HL-60/S4 treated with retinoic acid at 250 ng/mL for 4 days and 3 days (cell line): Measurements from ENCODE around the gene ADAM10.

ENCODE experiments used
- in situ Hi-C: fragments of 300-500 bp; cut with MboI; formaldehyde crosslinking; loops from 2 replicates; pipeline ENCODE4 v1.7.0; 2022; ENCODE audit warnings: low sequenced_read_pairs

Gene ADAM10

DNA sequence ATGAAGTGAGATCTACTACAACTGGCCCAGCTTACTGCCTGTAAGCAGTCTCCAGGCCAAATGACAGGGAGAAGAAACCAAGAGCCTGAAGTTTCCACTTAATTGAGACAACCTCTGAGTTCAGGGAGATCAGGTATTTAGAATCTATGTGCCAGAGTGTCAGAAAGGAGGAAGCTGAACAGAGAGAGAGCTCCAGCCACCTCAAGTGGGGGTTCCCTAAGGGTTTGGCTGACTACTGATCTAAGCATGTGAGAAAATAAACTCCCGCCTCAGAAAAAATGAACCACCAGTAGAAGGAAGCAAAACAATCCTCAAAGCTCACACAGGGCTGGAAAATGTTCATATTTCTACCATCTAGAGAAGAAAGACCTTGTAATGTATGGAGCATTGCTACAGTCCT, 25.0 kb downstream of the ADAM10 start:
- in situ Hi-C loops, result no loop called here

- in situ Hi-C loops, result no loop called here
Measured at GRCh38 chr15:58717357-58717756, 32.1 kb downstream of the ADAM10 start.

DNA sequence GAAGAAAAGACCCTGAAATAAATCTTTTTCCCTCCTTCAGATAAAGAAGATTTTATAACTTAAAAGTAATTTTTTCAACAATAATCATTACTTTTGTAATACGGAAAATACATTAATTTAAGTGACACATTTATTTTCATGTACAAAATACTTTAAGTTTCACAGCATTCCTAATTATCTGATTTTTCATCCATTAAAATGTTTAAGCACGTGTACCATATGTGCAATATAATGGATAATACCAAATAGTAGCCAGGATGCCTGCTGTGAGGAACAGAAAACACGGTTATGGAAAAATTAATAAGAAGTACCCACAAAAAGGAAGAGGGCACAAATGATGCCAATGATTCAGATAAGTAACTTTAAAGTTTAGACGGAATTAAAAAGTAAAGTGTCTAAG, 33.5 kb downstream of the ADAM10 start:
- in situ Hi-C loops, result no loop called here

DNA sequence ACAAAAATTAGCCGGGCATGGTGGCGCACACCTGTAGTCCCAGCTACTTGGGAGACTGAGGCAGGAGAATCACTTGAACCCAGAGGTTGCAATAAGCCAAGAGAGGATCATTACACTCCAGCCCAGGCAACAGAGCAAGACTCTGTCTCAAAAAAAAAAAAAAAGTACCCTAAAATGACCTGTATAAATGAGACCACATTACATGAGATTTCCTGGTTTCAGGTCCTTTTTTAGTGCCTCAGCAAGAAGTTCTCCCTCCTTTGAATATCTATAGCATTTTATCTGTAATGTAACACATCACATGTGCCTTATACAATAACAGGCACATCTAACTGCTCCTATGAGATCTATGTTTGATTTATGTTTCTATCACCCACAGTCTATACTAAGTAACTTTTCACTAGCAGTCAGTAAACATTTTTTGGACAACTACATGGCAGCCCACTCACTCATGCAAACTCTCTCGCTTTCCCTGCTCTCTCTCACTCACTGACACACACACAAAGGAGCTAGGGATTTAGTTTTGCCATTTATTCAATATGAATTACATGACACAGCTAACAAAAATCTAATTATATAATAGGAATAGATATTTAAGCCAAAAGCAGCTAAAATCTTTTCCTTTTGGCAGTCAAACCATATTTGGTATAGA, 34.1 kb downstream of the ADAM10 start:
- in situ Hi-C loops, result no loop called here

DNA sequence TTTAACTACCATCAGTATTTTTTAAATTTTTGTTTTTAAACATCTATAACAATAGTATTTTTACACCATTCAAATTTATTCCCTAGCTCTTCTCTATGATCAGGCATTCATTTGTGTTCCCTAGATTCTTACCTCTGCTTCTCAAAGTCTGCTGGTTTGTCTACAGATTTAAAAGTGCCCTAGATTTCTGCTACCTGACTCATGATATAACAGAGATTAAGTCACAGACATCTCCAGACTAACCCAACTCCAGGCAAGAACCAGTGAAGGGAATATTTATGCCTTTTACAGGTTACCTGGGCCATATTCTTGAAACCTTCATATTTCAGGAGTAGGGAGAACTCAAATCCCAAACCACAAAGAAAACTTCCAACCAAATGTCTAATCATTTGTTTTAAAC, 38.8 kb downstream of the ADAM10 start:
- in situ Hi-C loops, result no loop called here

GRCh38 chr15:58707397-58707796, 42.1 kb downstream of the ADAM10 start:
- in situ Hi-C loops, result no loop called here

GRCh38 chr15:58705105-58705504, 44.4 kb downstream of the ADAM10 start:
- in situ Hi-C loops, result no loop called here

DNA sequence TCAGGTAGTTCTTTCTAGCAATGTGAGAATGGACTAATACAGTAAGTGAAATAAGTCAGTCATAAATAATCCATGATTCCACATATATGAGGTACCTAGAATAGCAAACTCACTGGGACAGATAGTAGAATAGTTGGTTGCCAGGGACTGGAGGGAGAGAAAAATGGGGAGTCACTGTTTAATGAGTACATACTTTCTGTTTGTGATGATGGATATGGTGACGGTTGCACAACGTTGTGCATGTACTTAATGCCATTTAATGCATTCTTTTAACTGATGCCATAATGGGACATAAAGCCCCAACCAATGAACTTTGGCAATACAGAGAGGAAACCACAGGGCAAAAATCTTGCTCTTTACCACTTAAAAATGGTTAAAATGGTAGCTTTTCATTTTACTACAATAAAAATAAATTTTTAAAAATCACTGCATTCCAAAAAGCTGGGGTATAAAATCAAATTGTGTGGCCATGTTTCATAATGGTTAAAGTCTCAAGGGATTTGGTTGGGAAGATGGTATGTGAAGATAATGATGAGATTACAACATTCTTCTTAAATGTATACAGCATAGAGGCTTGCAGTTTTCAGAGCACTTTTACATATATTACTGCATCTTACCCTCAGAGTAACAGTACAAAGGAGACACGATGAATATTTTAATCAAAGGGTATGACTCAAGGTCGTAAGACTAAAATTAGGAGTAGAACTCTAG, 45.2 kb downstream of the ADAM10 start:
- in situ Hi-C loops, result no loop called here

DNA sequence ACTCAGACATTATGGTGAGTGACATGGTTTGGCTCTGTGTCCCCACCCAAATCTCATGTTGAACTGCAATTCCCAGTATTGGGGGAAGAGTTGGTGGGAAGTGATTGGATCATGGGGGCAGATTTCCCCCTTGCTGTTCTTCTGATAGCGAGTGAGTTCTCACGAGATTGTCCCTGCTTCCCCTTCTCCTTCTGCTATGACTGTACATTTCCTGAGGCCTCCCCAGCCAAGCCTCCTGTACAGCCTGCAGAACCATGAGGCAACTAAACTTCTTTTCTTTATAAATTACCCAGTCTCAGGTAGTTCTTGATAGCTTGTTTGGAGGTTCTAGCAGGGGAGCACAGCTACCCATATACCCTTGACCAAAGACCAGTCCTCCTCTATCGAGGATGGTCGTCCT, 45.9 kb downstream of the ADAM10 start:
- in situ Hi-C loops, result no loop called here

GRCh38 chr15:58702233-58702632, 47.3 kb downstream of the ADAM10 start:
- in situ Hi-C loops, result no loop called here

GRCh38 chr15:58701376-58701775, 48.1 kb downstream of the ADAM10 start:
- in situ Hi-C loops, result no loop called here

DNA sequence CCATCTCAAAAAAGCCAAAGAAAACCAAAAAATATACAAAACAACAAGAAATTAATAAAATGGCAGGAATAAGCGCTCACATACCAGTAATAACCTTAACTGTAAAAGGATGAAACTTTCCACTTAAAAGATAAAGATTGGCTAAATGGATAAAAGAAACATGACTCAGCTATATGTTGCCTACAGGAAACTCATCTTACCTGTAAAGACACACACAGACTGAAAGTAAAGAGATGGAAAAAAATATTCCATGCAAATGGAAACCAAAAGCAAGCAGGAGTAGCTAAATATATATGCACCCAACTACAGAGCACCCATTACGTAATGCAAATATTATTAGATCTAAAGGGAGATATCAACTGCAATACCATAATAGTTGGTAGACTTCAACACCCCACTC, 49.7 kb downstream of the ADAM10 start:
- in situ Hi-C loops, result no loop called here

DNA sequence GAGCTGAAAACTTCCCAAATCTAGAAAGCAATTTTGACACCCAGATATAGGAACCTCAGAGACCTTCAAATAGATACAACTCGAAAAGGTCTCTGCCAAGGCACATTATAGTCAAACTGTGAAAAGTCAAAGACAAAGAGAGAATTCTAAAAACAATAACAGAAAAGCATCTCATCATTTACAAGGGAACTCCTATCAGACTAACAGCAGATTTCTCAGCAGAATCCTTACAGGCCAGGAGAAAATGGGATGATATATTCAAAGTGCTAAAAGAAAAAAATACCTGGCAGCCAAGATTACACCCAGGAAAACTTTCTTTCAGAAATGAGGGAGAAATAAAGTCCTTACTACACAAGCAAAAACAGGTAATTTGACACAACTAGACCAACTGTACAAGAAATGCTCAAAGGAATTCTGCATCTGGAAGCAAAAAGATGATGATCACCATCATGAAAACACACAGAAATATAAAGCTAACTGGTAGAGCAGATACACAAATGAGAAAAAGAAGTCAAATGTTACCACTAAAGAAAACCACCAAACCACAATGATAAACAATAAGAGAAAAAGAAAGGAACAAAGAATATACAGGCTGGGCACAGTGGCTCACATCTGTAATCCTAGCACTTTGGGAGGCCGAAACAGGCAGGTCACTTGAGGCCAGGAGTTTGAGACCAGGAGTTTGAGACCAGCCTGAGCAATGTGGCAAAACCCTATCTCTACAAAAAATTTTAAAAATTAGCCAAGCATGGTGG, 50.4 kb downstream of the ADAM10 start:
- in situ Hi-C loops, result no loop called here

DNA sequence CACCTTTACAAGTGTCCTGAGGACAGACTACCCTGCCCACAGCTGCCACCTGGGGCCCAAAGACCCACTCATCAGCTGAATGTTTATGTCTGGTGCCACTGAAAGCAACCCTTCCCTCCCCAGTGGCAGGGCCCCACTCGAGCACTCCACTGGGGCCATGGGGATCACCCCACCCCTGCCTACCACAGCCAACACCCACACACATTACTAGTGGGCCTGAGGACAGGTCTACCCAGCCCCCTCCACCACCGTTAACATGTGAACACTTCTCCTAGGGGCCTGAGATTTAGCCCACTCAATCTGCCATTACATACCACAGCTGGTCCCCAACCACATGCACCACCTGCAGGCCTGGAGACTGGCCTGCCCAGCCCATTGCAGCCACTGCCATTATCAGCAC, 52.3 kb downstream of the ADAM10 start:
- in situ Hi-C loops, result no loop called here

- in situ Hi-C loops, result no loop called here
Measured at GRCh38 chr15:58696738-58697137, 52.8 kb downstream of the ADAM10 start.

GRCh38 chr15:58694641-58695398, 54.7 kb downstream of the ADAM10 start:
- in situ Hi-C loops, result no loop called here

GRCh38 chr15:58690703-58691102, 58.8 kb downstream of the ADAM10 start:
- in situ Hi-C loops, result no loop called here

GRCh38 chr15:58689646-58690045, 59.9 kb downstream of the ADAM10 start:
- in situ Hi-C loops, result no loop called here

- in situ Hi-C loops, result no loop called here
Measured at GRCh38 chr15:58686286-58686685, 63.2 kb downstream of the ADAM10 start.

DNA sequence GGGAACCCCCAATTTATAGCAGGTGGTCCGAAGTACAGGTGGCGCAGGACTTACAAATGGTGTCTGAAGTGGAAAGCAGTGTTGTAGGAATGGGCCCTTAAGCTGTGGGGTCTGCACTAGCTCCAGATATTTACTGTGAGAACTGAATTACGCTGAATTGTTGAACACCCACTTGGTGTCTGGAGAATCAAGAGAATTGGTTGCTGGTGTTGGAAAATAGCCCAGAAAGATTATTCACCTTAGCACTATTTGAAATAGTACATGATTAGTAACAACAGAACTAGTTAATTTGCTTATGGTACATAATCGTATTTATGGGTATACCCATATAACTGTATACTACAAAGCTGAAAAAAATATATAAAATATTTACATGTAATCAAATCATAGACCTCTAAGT, 64.8 kb downstream of the ADAM10 start:
- in situ Hi-C loops, result no loop called here

- in situ Hi-C loops, result no loop called here
Measured at GRCh38 chr15:58684036-58684710, 65.3 kb downstream of the ADAM10 start.
